Osteoblast (primary cell): Measurements from ENCODE around the gene P2RX3. TPM values are rescaled to one million over a fixed set of nuclear protein-coding genes. Genes with fewer than 3 reads are reported as not detected.
A peak's percentile ranks its signal among the peaks of the same experiment; 100 is the strongest.
"Not testable (repeated sequence)": the region's sequence is repeated elsewhere in the genome, so short reads cannot be mapped to it uniquely, and the experiment has no call there.

Source experiments
- DNase-seq: peaks from one replicate; pipeline ENCODE4 v3.0.0; 2011; ENCODE audit warnings: low spot score, mixed read lengths; ENCODE audit not compliant: insufficient read length; ENCODE audit errors: missing footprints
- H2AFZ ChIP-seq: 2 replicates; pipeline ENCODE4 v1.6.0; 2011; ENCODE audit warnings: mild to moderate bottlenecking, low read length
- H3K27ac ChIP-seq: 2 replicates; pipeline ENCODE4 v1.5.1; 2011; ENCODE audit warnings: mild to moderate bottlenecking, low read depth, low read length, moderate library complexity
- H3K27me3 ChIP-seq: 2 replicates; pipeline ENCODE4 v1.6.0; 2012; ENCODE audit warnings: mild to moderate bottlenecking, control low read depth, inconsistent platforms, low read length, moderate library complexity; ENCODE audit not compliant: insufficient read depth
- H3K36me3 ChIP-seq: 2 replicates; pipeline ENCODE4 v1.5.1; 2011; ENCODE audit warnings: mild to moderate bottlenecking, low read length, control low read depth, moderate library complexity; ENCODE audit not compliant: insufficient read depth
- H3K4me1 ChIP-seq: 2 replicates; pipeline ENCODE4 v1.5.1; 2011; ENCODE audit warnings: mild to moderate bottlenecking, low read length, control low read depth, moderate library complexity; ENCODE audit not compliant: insufficient read depth
- H3K4me2 ChIP-seq: 2 replicates; pipeline ENCODE4 v1.6.0; 2011; ENCODE audit warnings: mild to moderate bottlenecking, low read length; ENCODE audit not compliant: insufficient read depth
- H3K4me3 ChIP-seq: fragments of 200-600 bp; sonication (generic); 3 replicates; pipeline ENCODE4 v1.5.1; 2012; ENCODE audit warnings: mild to moderate bottlenecking, low read length, inconsistent platforms; ENCODE audit not compliant: insufficient read depth
- H3K79me2 ChIP-seq: 2 replicates; pipeline ENCODE4 v1.6.0; 2012; ENCODE audit warnings: mild to moderate bottlenecking, low read length, control low read depth, inconsistent platforms; ENCODE audit not compliant: insufficient read depth
- H3K9me3 ChIP-seq: 2 replicates; pipeline ENCODE4 v1.5.1; 2011; ENCODE audit warnings: low read depth, low read length, control low read depth
- H4K20me1 ChIP-seq: 2 replicates; pipeline ENCODE4 v1.6.0; 2012; ENCODE audit warnings: mild to moderate bottlenecking, low read length, control low read depth; ENCODE audit not compliant: insufficient read depth
- CTCF ChIP-seq: IDR thresholded peaks from 2 replicates; pipeline ENCODE4 v1.5.1; 2011; ENCODE audit warnings: mild to moderate bottlenecking, low read depth, low read length, moderate library complexity; ENCODE audit errors: extremely low read depth
- total RNA-seq: library from RNA; depleted of rRNA; stranded (reverse); fragments of >200 nt; gene quantifications from 2 replicates; pipeline ENCODE4 v1.2.3, GENCODE V29; 2012

The P2RX3 gene
- total RNA-seq, 1 donor = not detected

- H3K79me2 ChIP-seq = no peaks in the 10 kb centered on the region
- peaks cover 23% of the 10 kb centered on the region for H3K36me3 ChIP-seq
- H3K4me2 ChIP-seq = peak overlapping the region; percentile 9
- DNase-seq = peak; percentile 87
- TF ChIP-seq CTCF = no peak
- H3K4me1 ChIP-seq = peaks cover 39% of the 10 kb centered on the region
- H3K9me3 ChIP-seq = no peaks in the 10 kb centered on the region
- no peaks in the 10 kb centered on the region for H4K20me1 ChIP-seq
- H2AFZ ChIP-seq = no peak overlapping the region
- no peaks in the 10 kb centered on the region for H3K27me3 ChIP-seq
- no peak overlapping the region for H3K4me3 ChIP-seq
- peak overlapping the region; percentile 57 for H3K27ac ChIP-seq
These were observed 43.7 kb upstream of the P2RX3 start for GRCh38 chr11:57294225-57295131.

GRCh38 chr11:57296205-57296604, 41.9 kb upstream of the P2RX3 start:
- Histone ChIP-seq H3K4me1 (peaks cover 27% of the 10 kb centered on the region), H3K36me3 (peaks cover 40% of the 10 kb centered on the region)
- not testable (repeated sequence) for H3K27ac ChIP-seq, H3K27me3 ChIP-seq, H2AFZ ChIP-seq, H3K9me3 ChIP-seq, H3K79me2 ChIP-seq, H3K4me2 ChIP-seq, H3K4me3 ChIP-seq, H4K20me1 ChIP-seq, DNase-seq

- H3K27me3 ChIP-seq = no peaks in the 10 kb centered on the region
- TF ChIP-seq CTCF = no peak
- no peaks in the 10 kb centered on the region for H3K79me2 ChIP-seq
- H3K9me3 ChIP-seq = no peaks in the 10 kb centered on the region
- H3K4me2 ChIP-seq = no peak overlapping the region
- no peak overlapping the region for H2AFZ ChIP-seq
- no peak overlapping the region for H3K4me3 ChIP-seq
- no peak overlapping the region for H3K27ac ChIP-seq
- H4K20me1 ChIP-seq = peaks cover 2% of the 10 kb centered on the region
- peaks cover 50% of the 10 kb centered on the region for H3K36me3 ChIP-seq
- peaks cover 27% of the 10 kb centered on the region for H3K4me1 ChIP-seq
- peak; percentile 10 for DNase-seq
These were observed 40.9 kb upstream of the P2RX3 start for GRCh38 chr11:57297221-57297620.

- Histone ChIP-seq H3K27me3 (no peaks in the 10 kb centered on the region), H3K4me1 (peaks cover 15% of the 10 kb centered on the region), H3K4me3 (no peak overlapping the region), H3K4me2 (no peak overlapping the region), H3K79me2 (peaks cover 9% of the 10 kb centered on the region), H4K20me1 (peaks cover 14% of the 10 kb centered on the region), H3K27ac (no peak overlapping the region), H2AFZ (no peak overlapping the region), H3K9me3 (no peaks in the 10 kb centered on the region), H3K36me3 (peaks cover 63% of the 10 kb centered on the region)
- peak; percentile 26 for DNase-seq
- TF ChIP-seq CTCF = no peak
These were observed 38.9 kb upstream of the P2RX3 start for GRCh38 chr11:57299150-57299737.
